RWPE2 (cell line): ENCODE results near the gene APOBEC2.

Experiments
- ATAC-seq: fragments of 200-7000 bp; cut with Tn5 transposase; 3 replicates; pipeline ENCODE4 v1.9.1; 2021; ENCODE audit warnings: low read depth
- DNase-seq: peaks from one replicate; pipeline ENCODE4 v3.0.0-alpha.2; 2020; ENCODE audit warnings: low spot score
- H3K27ac ChIP-seq: fragments of 450-650 bp; 2 replicates; pipeline ENCODE4 v1.5.1; 2017; ENCODE audit warnings: mild to moderate bottlenecking; ENCODE audit not compliant: poor library complexity, severe bottlenecking
- H3K27me3 ChIP-seq: fragments of 250-450 bp; sonication (Bioruptor Pico); 2 replicates; pipeline ENCODE4 v1.5.1; 2021; ENCODE audit warnings: mild to moderate bottlenecking, moderate library complexity; ENCODE audit not compliant: insufficient read depth, poor library complexity, severe bottlenecking
- H3K36me3 ChIP-seq: fragments of 250-450 bp; sonication (Bioruptor Pico); 2 replicates; pipeline ENCODE4 v1.5.1; 2020; ENCODE audit warnings: low read depth, mild to moderate bottlenecking, moderate library complexity
- H3K4me1 ChIP-seq: fragments of 250-450 bp; sonication (Bioruptor Pico); 2 replicates; pipeline ENCODE4 v1.5.1; 2021; ENCODE audit warnings: mild to moderate bottlenecking, moderate library complexity; ENCODE audit not compliant: insufficient read depth, poor library complexity, severe bottlenecking
- H3K4me3 ChIP-seq: fragments of 250-450 bp; sonication (Bioruptor Pico); 2 replicates; pipeline ENCODE4 v1.5.1; 2021; ENCODE audit warnings: mild to moderate bottlenecking, moderate library complexity; ENCODE audit not compliant: severe bottlenecking
- H3K9me3 ChIP-seq: fragments of 250-450 bp; sonication (Bioruptor Pico); 2 replicates; pipeline ENCODE4 v1.5.1; 2021; ENCODE audit warnings: mild to moderate bottlenecking, moderate library complexity; ENCODE audit not compliant: severe bottlenecking
- CTCF ChIP-seq: fragments of 450-650 bp; IDR thresholded peaks from one replicate; pipeline ENCODE4 v1.5.1; 2017; ENCODE audit warnings: mild to moderate bottlenecking, moderate library complexity; ENCODE audit not compliant: poor library complexity, severe bottlenecking

Gene APOBEC2

GRCh38 chr6:41097467-41098090 is 44.6 kb downstream of the APOBEC2 start:
- no peak for TF ChIP-seq CTCF
- no peaks in the 10 kb centered on the region for H3K9me3 ChIP-seq
- ATAC-seq (peak; percentile 41; the same call in 1 of the 3 replicates), DNase-seq (no peak)
- H3K4me3 ChIP-seq = no peak overlapping the region
- H3K27ac ChIP-seq = peak overlapping the region; percentile 38
- no peaks in the 10 kb centered on the region for H3K27me3 ChIP-seq
- H3K4me1 ChIP-seq = peaks cover 4% of the 10 kb centered on the region
- H3K36me3 ChIP-seq = peaks cover 77% of the 10 kb centered on the region

- Histone ChIP-seq H3K27me3 (no peaks in the 10 kb centered on the region), H3K4me3 (no peak overlapping the region), H3K9me3 (no peaks in the 10 kb centered on the region), H3K27ac (peak overlapping the region; percentile 38), H3K36me3 (peaks cover 69% of the 10 kb centered on the region), H3K4me1 (peaks cover 4% of the 10 kb centered on the region)
- no peak for DNase-seq
- TF ChIP-seq CTCF = no peak
- no peak for ATAC-seq
Observed at GRCh38 chr6:41098366-41098765, 45.4 kb downstream of the APOBEC2 start.

- peaks cover 4% of the 10 kb centered on the region for H3K4me1 ChIP-seq
- ATAC-seq = no peak
- H3K4me3 ChIP-seq = no peak overlapping the region
- peak; percentile 39 for DNase-seq
- H3K9me3 ChIP-seq = no peaks in the 10 kb centered on the region
- H3K27ac ChIP-seq = no peak overlapping the region
- TF ChIP-seq CTCF = no peak
- H3K36me3 ChIP-seq = peaks cover 44% of the 10 kb centered on the region
- H3K27me3 ChIP-seq = no peaks in the 10 kb centered on the region
Observed at GRCh38 chr6:41100871-41101287, 47.9 kb downstream of the APOBEC2 start.

GRCh38 chr6:41103847-41104246 is 50.8 kb downstream of the APOBEC2 start:
- no peaks in the 10 kb centered on the region for H3K27me3 ChIP-seq
- ATAC-seq (no peak), DNase-seq (no peak)
- H3K4me1 ChIP-seq = no peaks in the 10 kb centered on the region
- no peak overlapping the region for H3K4me3 ChIP-seq
- H3K9me3 ChIP-seq = no peaks in the 10 kb centered on the region
- TF ChIP-seq CTCF = no peak
- H3K36me3 ChIP-seq = peaks cover 14% of the 10 kb centered on the region
- no peak overlapping the region for H3K27ac ChIP-seq

GRCh38 chr6:41111017-41111416 is 58.0 kb downstream of the APOBEC2 start:
- no peak for DNase-seq
- Histone ChIP-seq H3K4me1 (no peaks in the 10 kb centered on the region), H3K4me3 (no peak overlapping the region), H3K9me3 (no peaks in the 10 kb centered on the region), H3K36me3 (no peaks in the 10 kb centered on the region), H3K27me3 (no peaks in the 10 kb centered on the region), H3K27ac (peak overlapping the region; percentile 35)
- TF ChIP-seq CTCF = no peak
- peak; percentile 87 for ATAC-seq
